ENCODE data around the gene SCLY. TPM values are rescaled to one million over a fixed set of nuclear protein-coding genes. Genes with fewer than 3 reads are reported as not detected.

The SCLY gene
- total RNA-seq, 2 donors from 2014 or later = 10.2 to 36.9 TPM

DNA sequence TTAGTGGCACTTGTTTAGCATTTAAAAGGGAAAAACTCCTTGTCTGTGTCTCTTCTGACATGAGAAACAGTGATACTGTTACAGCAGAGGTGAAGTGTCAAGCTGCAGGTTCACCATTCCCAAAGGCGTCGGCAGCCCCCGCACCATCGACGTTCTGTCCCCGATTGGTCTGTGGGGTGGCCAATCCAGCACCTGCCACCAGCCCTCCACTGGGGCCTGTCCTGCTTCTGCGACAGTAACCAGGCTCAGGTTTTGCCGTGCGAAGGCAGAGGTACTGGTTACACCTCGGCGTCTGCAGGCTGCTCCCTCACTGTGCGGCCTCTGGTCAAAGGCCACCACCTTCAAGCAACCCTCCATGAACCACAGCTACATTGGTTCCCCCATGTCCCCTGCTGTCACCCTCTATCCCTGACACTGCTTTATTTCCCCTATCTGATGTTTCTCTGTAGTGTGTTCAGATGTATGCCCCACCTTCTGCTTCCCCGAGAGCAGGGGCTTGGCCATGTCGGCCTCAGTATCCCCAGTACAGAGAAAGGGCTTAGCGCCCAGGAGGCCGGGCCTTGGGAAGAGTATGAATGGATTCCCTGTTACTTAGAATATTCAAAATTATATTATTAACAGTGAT is 30.7 kb downstream of the SCLY start:
- H3K4me3 ChIP-seq = no peak overlapping the region
- H3K9me3 ChIP-seq = no peaks in the 10 kb centered on the region

DNA sequence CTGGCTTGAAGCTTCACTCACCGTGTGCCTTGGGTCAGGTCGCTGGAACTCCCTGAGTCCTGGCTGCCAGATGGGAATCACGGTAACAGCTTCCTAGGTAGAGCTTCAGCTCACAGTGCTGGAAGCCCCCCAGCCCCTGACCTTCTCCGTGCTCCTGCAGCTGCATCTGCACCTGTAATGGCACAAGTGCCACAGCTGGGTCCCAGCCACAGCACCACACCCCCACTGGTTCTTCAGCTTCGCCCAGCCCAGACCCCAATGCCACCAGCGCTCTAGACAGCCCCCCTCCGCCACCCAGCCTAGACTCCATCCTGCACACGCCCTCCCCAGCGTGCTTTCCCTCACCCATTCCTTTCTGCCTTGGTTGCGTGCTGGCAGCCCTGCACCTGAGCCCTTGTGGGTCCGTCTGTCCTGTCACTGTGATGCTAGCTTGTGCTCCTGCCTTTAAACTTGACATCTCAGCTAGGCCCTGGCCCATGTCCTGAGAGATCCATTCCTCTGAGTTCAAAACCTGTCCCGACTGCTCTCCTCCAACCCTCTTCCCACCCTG is 31.8 kb downstream of the SCLY start:
- DNase-seq = no peak
- Histone ChIP-seq H3K9me3 (no peaks in the 10 kb centered on the region), H3K36me3 (no peaks in the 10 kb centered on the region), H3K27ac (no peak overlapping the region), H3K27me3 (no peaks in the 10 kb centered on the region), H3K4me3 (no peak overlapping the region), H3K9ac (ENCODE audit: low read depth in 2 of 2, low read length in 2 of 2) (no peak overlapping the region), H3K4me1 (no peaks in the 10 kb centered on the region)
- intact Hi-C loops (cut with DNase I) = no loop called here
- no peak for TF ChIP-seq CTCF (IDR thresholded peaks at IDR 0.05)

More for the DNA sequence above, 30.7 kb downstream of the SCLY start:
- Histone ChIP-seq H3K4me1 (no peaks in the 10 kb centered on the region), H3K9ac (ENCODE audit: low read depth in 2 of 2, low read length in 2 of 2) (no peak overlapping the region), H3K27ac (no peak overlapping the region), H3K36me3 (no peaks in the 10 kb centered on the region), H3K27me3 (no peaks in the 10 kb centered on the region)
- no peak for DNase-seq
- no peak for TF ChIP-seq CTCF (IDR thresholded peaks at IDR 0.05)
- intact Hi-C loops (cut with DNase I) = no loop called here

DNA sequence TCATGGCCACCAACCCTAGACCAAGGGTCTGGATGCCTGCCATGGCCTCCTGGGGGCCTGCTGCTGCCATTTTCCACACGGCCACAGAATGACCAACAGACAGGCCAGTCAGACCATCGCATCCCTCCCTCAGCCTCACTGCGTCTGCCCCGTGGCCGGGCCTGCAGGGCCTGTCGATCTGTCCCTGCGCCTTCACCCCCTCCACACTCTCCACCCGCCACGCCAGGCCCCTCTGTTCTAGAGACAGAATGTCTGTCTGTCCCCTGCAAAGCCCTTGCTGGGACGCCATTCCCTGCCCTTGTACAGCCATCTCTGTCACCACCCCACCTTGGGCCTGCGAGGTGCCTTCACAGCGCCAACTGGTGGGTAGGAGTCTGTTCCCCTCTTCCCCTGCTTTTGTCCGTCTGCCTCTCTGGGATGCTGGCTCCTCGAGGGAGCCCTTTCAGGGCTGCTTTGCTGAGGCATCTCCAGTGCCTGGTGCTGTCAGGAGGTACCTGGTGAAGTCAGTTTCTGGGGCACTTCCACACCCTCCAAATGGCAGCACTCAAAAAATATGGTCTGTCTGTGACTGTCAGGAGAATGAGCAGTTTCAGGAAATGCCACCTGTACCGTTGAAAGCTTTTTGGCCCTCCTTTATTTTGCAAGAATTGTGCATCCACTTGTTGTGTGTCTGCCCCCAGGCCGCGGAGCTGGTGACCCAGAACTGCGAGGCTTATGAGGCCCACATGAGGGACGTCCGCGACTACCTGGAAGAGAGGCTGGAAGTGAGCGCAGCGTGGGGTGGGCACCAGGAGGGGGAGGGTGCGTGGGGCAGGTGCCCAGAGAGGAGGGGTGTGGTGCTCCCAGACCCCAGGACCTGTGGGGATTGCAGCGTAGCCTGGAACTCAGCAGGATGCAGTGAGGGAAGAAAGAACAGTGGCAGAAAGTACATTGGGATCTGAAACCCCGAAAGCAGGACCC is 32.7 kb downstream of the SCLY start:
- H3K4me1 ChIP-seq = no peaks in the 10 kb centered on the region
- intact Hi-C loops (cut with DNase I) = no loop called here
- TF ChIP-seq CTCF (IDR thresholded peaks at IDR 0.05) = no peak
- H3K36me3 ChIP-seq = no peaks in the 10 kb centered on the region
- no peak overlapping the region for H3K9ac ChIP-seq (ENCODE audit: low read depth in 2 of 2, low read length in 2 of 2)
- DNase-seq = no peak
- H3K9me3 ChIP-seq = no peaks in the 10 kb centered on the region
- H3K27me3 ChIP-seq = no peaks in the 10 kb centered on the region
- H3K27ac ChIP-seq = no peak overlapping the region
- H3K4me3 ChIP-seq = no peak overlapping the region

GRCh38 chr2:238094438-238095022 is 33.7 kb downstream of the SCLY start:
- no peak overlapping the region for H3K27ac ChIP-seq
- no peak overlapping the region for H3K4me3 ChIP-seq
- H3K36me3 ChIP-seq = no peaks in the 10 kb centered on the region
- intact Hi-C loops (cut with DNase I) = no loop called here
- no peak for DNase-seq
- no peaks in the 10 kb centered on the region for H3K27me3 ChIP-seq
- no peaks in the 10 kb centered on the region for H3K4me1 ChIP-seq
- H3K9me3 ChIP-seq = no peaks in the 10 kb centered on the region
- TF ChIP-seq CTCF (IDR thresholded peaks at IDR 0.05) = no peak
- no peak overlapping the region for H3K9ac ChIP-seq (ENCODE audit: low read depth in 2 of 2, low read length in 2 of 2)

- Histone ChIP-seq H3K27ac (no peak overlapping the region), H3K36me3 (no peaks in the 10 kb centered on the region), H3K9me3 (no peaks in the 10 kb centered on the region), H3K4me1 (no peaks in the 10 kb centered on the region), H3K27me3 (no peaks in the 10 kb centered on the region), H3K9ac (ENCODE audit: low read depth in 2 of 2, low read length in 2 of 2) (no peak overlapping the region), H3K4me3 (no peak overlapping the region)
- DNase-seq = no peak
- intact Hi-C loops (cut with DNase I) = no loop called here
- no peak for TF ChIP-seq CTCF (IDR thresholded peaks at IDR 0.05)
Observed at GRCh38 chr2:238095143-238095542, 34.3 kb downstream of the SCLY start.
